GM12874 (cell line): Measurements from ENCODE around the gene MTUS2.

ENCODE experiments used
- TF ChIP-seq, protein P1 (sequence below): IDR thresholded peaks from 2 replicates; pipeline ENCODE4 v1.5.1; 2011; ENCODE audit warnings: low read depth, mild to moderate bottlenecking, control low read depth, low read length, moderate library complexity; ENCODE audit not compliant: insufficient read depth

MTUS2 gene

DNA sequence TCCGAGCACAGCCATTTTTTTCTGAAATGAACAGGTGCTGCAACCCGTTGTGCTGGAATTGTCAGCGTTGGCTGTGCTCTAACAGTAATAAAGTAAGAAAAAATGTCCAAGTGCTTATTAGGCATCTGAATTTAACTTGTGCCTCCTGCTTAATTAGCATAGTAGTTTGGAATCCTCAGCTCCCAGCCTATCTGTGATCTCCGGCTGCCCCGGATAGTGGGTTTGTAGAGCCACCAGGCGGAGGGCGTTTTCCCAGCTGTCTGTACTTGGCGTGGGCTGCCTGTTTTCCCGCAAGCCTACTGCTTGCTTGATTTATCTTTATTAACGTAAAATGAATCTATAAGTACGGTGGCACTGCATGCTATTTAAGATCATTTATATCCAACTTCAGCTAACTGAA is 137.9 kb downstream of the MTUS2 start:
- TF ChIP-seq, protein P1, sequence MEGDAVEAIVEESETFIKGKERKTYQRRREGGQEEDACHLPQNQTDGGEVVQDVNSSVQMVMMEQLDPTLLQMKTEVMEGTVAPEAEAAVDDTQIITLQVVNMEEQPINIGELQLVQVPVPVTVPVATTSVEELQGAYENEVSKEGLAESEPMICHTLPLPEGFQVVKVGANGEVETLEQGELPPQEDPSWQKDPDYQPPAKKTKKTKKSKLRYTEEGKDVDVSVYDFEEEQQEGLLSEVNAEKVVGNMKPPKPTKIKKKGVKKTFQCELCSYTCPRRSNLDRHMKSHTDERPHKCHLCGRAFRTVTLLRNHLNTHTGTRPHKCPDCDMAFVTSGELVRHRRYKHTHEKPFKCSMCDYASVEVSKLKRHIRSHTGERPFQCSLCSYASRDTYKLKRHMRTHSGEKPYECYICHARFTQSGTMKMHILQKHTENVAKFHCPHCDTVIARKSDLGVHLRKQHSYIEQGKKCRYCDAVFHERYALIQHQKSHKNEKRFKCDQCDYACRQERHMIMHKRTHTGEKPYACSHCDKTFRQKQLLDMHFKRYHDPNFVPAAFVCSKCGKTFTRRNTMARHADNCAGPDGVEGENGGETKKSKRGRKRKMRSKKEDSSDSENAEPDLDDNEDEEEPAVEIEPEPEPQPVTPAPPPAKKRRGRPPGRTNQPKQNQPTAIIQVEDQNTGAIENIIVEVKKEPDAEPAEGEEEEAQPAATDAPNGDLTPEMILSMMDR = no peak

- TF ChIP-seq, protein P1 = no peak
These were observed 138.3 kb downstream of the MTUS2 start for GRCh38 chr13:28958441-28958840.

GRCh38 chr13:28964052-28964451 is 143.9 kb downstream of the MTUS2 start:
- TF ChIP-seq, protein P1 = no peak

GRCh38 chr13:28964803-28965202 is 144.7 kb downstream of the MTUS2 start:
- TF ChIP-seq, protein P1 = no peak

GRCh38 chr13:28967029-28967915 is 147.1 kb downstream of the MTUS2 start:
- TF ChIP-seq, protein P1 = no peak

DNA sequence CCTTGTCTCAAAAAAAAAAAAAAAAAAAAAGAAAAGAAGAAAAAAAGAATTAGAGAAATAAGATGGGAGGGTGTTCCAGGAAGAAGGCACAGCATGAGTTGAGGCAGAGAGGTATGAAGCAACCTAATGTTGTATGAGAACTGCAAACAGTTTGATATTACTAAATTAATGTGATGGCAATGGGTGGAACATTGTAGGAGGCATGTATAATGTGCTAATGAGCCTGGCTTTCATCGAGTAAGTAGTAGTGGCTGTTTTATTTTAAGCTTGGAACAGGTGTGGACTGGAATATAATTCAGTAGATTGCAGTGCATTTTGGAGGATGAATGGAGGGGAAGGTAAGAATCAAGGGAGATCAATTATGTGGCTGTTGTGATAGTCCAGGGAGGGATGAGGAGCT is 156.1 kb downstream of the MTUS2 start:
- TF ChIP-seq, protein P1 = no peak

GRCh38 chr13:28976636-28977035 is 156.5 kb downstream of the MTUS2 start:
- TF ChIP-seq, protein P1 = no peak
